HFF-Myc (cell line): Measurements from ENCODE around the gene LYZL1.

Experiments used
- DNase-seq: peaks from one replicate; pipeline ENCODE4 v3.0.0-alpha.2; 2011; ENCODE audit warnings: low read depth; ENCODE audit errors: extremely low read depth
- H3K4me3 ChIP-seq: replicated peaks from 2 replicates; pipeline ENCODE4 v1.5.1; 2011; ENCODE audit warnings: low read depth, mild to moderate bottlenecking, control low read depth, low read length
- TF ChIP-seq, protein P1 (sequence below): IDR thresholded peaks from 2 replicates; pipeline ENCODE4 v1.5.1; 2012; ENCODE audit warnings: mild to moderate bottlenecking, low read depth, low read length, control low read depth; ENCODE audit errors: missing control alignments

LYZL1 gene

DNA sequence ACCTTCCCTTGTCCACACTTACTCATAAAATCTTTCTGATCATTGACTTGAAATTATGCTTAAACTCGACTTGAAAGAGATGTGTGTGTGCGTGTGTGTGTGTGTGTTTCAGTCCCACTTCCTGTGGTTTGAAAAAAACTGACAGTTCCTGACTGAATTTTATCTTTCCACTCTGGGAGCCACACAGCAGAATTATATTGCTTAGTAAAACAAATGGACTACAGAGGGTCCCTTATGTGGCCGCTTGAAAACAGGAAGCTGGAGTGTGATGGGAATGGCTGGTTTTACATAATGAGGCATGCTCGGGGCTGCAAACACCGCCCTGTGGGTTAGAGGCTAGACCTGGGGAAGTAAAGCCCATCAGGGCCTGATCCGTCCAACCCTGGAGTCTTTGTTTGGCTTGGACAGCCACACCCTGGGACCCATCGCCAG lies 54.8 kb downstream of the LYZL1 start:
- DNase-seq = no peak
- H3K4me3 ChIP-seq = no peak overlapping the region
- TF ChIP-seq, protein P1, sequence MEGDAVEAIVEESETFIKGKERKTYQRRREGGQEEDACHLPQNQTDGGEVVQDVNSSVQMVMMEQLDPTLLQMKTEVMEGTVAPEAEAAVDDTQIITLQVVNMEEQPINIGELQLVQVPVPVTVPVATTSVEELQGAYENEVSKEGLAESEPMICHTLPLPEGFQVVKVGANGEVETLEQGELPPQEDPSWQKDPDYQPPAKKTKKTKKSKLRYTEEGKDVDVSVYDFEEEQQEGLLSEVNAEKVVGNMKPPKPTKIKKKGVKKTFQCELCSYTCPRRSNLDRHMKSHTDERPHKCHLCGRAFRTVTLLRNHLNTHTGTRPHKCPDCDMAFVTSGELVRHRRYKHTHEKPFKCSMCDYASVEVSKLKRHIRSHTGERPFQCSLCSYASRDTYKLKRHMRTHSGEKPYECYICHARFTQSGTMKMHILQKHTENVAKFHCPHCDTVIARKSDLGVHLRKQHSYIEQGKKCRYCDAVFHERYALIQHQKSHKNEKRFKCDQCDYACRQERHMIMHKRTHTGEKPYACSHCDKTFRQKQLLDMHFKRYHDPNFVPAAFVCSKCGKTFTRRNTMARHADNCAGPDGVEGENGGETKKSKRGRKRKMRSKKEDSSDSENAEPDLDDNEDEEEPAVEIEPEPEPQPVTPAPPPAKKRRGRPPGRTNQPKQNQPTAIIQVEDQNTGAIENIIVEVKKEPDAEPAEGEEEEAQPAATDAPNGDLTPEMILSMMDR = no peak

DNA sequence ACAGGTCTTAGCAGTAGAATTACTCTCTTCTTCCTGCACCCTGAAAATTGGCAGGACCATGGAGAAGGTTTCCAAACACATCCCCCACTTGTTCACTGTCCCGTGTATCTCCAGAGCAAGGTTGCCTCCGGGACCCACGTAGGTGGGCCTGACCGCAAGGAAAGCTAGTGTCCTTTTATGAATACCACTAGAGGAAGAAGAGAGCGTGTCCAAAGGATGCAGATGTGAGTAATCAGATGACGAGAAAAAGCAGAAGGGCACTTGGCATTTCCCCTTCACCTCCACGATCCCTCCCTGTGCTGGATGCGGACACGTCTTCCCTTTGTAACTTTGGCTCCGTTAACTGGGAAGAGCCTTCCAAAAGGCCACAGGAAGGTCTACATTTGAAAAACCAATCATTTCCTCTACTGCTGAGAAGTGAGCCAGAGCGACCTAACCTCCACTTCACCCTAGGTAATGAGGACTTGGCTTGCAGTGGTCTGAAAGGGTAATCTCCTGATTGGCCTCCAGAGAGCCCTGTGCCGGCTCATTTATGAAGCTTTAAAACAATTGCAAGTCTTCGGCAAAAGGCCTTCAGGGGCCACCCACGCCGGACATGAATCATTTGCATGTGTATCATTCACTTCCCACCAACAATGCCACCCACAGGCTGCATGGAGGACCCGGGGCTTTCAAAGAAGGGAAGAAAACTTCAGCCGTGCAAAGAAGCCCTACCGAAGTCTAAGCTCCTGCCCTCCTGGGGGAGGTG lies 55.4 kb downstream of the LYZL1 start:
- TF ChIP-seq, protein P1 = no peak
- no peak for DNase-seq
- H3K4me3 ChIP-seq = no peak overlapping the region

GRCh38 chr10:29345144-29345909 lies 56.5 kb downstream of the LYZL1 start:
- H3K4me3 ChIP-seq = no peak overlapping the region
- no peak for DNase-seq
- TF ChIP-seq, protein P1 = no peak

GRCh38 chr10:29345910-29346209 lies 57.0 kb downstream of the LYZL1 start:
- H3K4me3 ChIP-seq = no peak overlapping the region
- TF ChIP-seq, protein P1 = no peak
- no peak for DNase-seq

- DNase-seq = no peak
- TF ChIP-seq, protein P1 = no peak
- H3K4me3 ChIP-seq = no peak overlapping the region
Measured at GRCh38 chr10:29346296-29347001, 57.6 kb downstream of the LYZL1 start.

DNA sequence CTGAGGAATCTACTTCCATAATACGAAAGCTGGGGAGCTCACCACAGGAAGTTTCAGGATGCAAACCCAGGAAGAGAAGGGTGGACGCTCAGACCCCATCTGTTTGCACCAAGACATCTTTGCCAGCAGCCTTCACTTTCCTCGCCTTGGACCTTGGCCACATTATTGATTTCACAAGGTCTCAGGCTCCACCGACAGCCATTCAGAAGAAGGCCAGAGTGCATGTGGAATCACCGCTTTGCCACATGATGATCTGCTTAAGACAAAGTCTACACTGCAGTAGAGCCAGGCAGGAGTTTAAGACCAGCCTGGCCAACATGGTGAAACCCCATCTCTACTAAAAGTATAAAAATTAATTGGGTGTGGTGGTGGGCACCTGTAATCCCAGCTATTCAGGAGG lies 60.0 kb downstream of the LYZL1 start:
- TF ChIP-seq, protein P1 = no peak
- no peak overlapping the region for H3K4me3 ChIP-seq
- no peak for DNase-seq
